ACHN (cell line): ENCODE measurements around the gene ZFAND2A.
A peak's percentile ranks its signal among the peaks of the same experiment; 100 is the strongest.
"Not testable (repeated sequence)": the region's sequence is repeated elsewhere in the genome, so short reads cannot be mapped to it uniquely, and the experiment has no call there.

Experiments used
- DNase-seq: peaks from one replicate; pipeline ENCODE4 v3.0.0-alpha.2; 2015
- in situ Hi-C: cut with HindIII; loops from 2 replicates; pipeline ENCODE4 v1.10.0; 2017; ENCODE audit warnings: low sequenced_read_pairs, low pct_ligation_motif_present, low pct_unique_long_range_greater_than_20kb

ZFAND2A gene

GRCh38 chr7:1176891-1177373, 16.9 kb upstream of the ZFAND2A start:
- in situ Hi-C loops: no loop called here
- DNase-seq: peak; percentile 30

- in situ Hi-C loops: no loop called here
These were observed 16.2 kb upstream of the ZFAND2A start for GRCh38 chr7:1175967-1176851.

GRCh38 chr7:1175597-1175966, 15.6 kb upstream of the ZFAND2A start:
- in situ Hi-C loops: no loop called here
- no peak for DNase-seq

More at GRCh38 chr7:1175967-1176851, 16.2 kb upstream of the ZFAND2A start:
- DNase-seq: peak; percentile 85

GRCh38 chr7:1174881-1175596, 15.0 kb upstream of the ZFAND2A start:
- in situ Hi-C loops: no loop called here
- DNase-seq: no peak

GRCh38 chr7:1174002-1174401, 14.0 kb upstream of the ZFAND2A start:
- in situ Hi-C loops: no loop called here
- no peak for DNase-seq

GRCh38 chr7:1172666-1173523, 12.9 kb upstream of the ZFAND2A start:
- in situ Hi-C loops: no loop called here
- DNase-seq: no peak

GRCh38 chr7:1171516-1171915, 11.5 kb upstream of the ZFAND2A start:
- in situ Hi-C loops, DNase-seq: not testable (repeated sequence)

- DNase-seq: no peak
- in situ Hi-C loops: no loop called here
These were observed 10.9 kb upstream of the ZFAND2A start for GRCh38 chr7:1170741-1171501.

- peak; percentile 88 for DNase-seq
- in situ Hi-C loops: no loop called here
These were observed 9.7 kb upstream of the ZFAND2A start for GRCh38 chr7:1169409-1170368.

- no peak for DNase-seq
- in situ Hi-C loops: no loop called here
These were observed 8.4 kb upstream of the ZFAND2A start for GRCh38 chr7:1168422-1168821.

GRCh38 chr7:1164436-1164835, 4.4 kb upstream of the ZFAND2A start:
- in situ Hi-C loops: no loop called here
- DNase-seq: no peak

- no peak for DNase-seq
- in situ Hi-C loops: no loop called here
These were observed 3.1 kb upstream of the ZFAND2A start for GRCh38 chr7:1163121-1163520.

- DNase-seq: peak; percentile 59
- in situ Hi-C loops: no loop called here
These were observed 650 bp upstream of the ZFAND2A start for GRCh38 chr7:1160670-1161021.

GRCh38 chr7:1159231-1159630, 765 bp downstream of the ZFAND2A start:
- in situ Hi-C loops, DNase-seq: not testable (repeated sequence)

GRCh38 chr7:1158203-1159126, 1.5 kb downstream of the ZFAND2A start:
- no peak for DNase-seq
- in situ Hi-C loops: no loop called here
